Gastroesophageal sphincter (tissue), 4 donors: ENCODE measurements around the gene MIDN. TPM values are rescaled to one million over a fixed set of nuclear protein-coding genes. Genes with fewer than 3 reads are reported as not detected.

Experiments used
- ATAC-seq: fragments of 150-250 bp; one replicate; pipeline ENCODE4 v1.9.1; 2016; ENCODE audit warnings: mild to moderate bottlenecking, moderate library complexity
- H3K27ac ChIP-seq, 4 donors: fragments of 200-600 bp; sonication (generic) in 3 of 4; 1 replicate in 3 of 4; 2 replicates in 1 of 4; pipeline ENCODE4 v1.5.1; 2016 to 2019
- H3K27me3 ChIP-seq: fragments of 200-600 bp; sonication (generic); one replicate; pipeline ENCODE4 v1.5.1; 2019
- H3K36me3 ChIP-seq, 2 donors: fragments of 200-600 bp; sonication (generic); one replicate each; pipeline ENCODE4 v1.5.1; 2019; ENCODE audit warnings: control low read depth in 1 of 2
- H3K4me1 ChIP-seq, 3 donors: fragments of 200-600 bp; sonication (generic); 1 replicate in 2 of 3; 2 replicates in 1 of 3; pipeline ENCODE4 v1.5.1; 2016 to 2019; ENCODE audit warnings: control low read depth in 2 of 3
- H3K4me3 ChIP-seq, 2 donors: fragments of 200-600 bp; sonication (generic); one replicate each; pipeline ENCODE4 v1.5.1; 2019; ENCODE audit warnings: mild to moderate bottlenecking in 1 of 2, moderate library complexity in 1 of 2
- H3K9me3 ChIP-seq, 3 donors: fragments of 200-600 bp; sonication (generic); one replicate each; pipeline ENCODE4 v1.5.1; 2017 to 2019; ENCODE audit warnings: control low read depth in 2 of 3
- CTCF ChIP-seq, 4 experiments: fragments of 200-600 bp in 2 of 4; fragments of 450-650 bp in 2 of 4; sonication (generic) in 1 of 4; IDR thresholded peaks; one replicate each; pipeline ENCODE4 v1.5.1; 2017 to 2019; ENCODE audit warnings: antibody characterized with exemption in 4 of 4, mild to moderate bottlenecking in 2 of 4, moderate library complexity in 2 of 4
- EP300 ChIP-seq: sonication (generic); formaldehyde crosslinking; IDR thresholded peaks from one replicate; pipeline ENCODE4 v1.6.1; 2017; ENCODE audit warnings: antibody characterized with exemption, mild to moderate bottlenecking
- POLR2A ChIP-seq, 2 donors: fragments of 450-650 bp; IDR thresholded peaks; one replicate each; pipeline ENCODE4 v1.6.1; 2017; ENCODE audit warnings: antibody characterized with exemption in 2 of 2, mild to moderate bottlenecking in 2 of 2, moderate library complexity in 1 of 2
- POLR2AphosphoS5 ChIP-seq: sonication (generic); formaldehyde crosslinking; IDR thresholded peaks from one replicate; pipeline ENCODE4 v1.6.1; 2017; ENCODE audit warnings: antibody characterized with exemption
- whole genome bisulfite sequencing, 2 donors: methylation state at CpG; one replicate each; pipeline ENCODE4 v1.1.5; 2018; ENCODE audit warnings: low coverage in 1 of 2; 5-methylcytosine and 5-hydroxymethylcytosine counted together
- total RNA-seq, 4 donors: library from RNA; depleted of rRNA; stranded (reverse); fragments of >200 nt; gene quantifications; one replicate each; pipeline ENCODE4 v1.1.0, GENCODE V29; 2016

MIDN gene
- total RNA-seq, 4 donors from 2014 or later = 20.0 to 40.1 (median 24.2) TPM

DNA sequence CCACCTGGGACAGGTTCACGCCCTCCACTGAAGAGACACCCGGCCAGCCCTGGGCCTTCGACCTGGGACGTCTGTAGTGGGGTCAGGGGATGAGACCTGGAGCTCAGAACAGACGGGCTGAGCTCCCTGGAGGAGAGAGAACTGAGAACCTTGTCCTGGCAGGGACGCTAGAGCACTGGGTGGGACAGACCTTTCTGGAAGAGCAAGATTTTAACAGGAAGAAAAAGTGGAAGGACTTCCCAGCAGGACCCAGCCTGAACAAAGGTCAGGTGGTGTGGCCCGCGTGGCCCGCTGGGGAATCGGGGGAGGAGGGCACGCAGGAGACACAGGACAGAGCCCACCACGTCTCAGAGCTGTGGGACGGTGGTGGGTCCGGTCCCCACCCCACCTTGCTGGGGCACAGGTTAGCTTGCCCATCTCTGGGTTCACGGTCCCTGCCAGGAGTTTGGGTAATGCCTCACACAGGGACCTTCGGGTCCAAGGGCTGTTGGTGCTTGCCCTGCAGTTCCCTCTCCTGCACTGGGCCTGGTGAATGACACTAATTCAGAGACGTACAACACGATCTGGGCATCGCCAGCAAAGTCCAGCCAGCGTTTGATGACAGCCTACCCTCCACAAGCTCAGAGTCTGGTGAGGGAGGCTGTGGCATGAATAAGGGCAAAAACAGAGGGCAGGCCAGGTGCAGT, 36.1 kb downstream of the MIDN start:
- ATAC-seq = no peak
- peaks cover 0 to 5% of the 10 kb centered on the region in 2 donors for H3K36me3 ChIP-seq
- no peak overlapping the region for H3K27ac ChIP-seq
- TF ChIP-seq POLR2A (IDR thresholded peaks at IDR 0.05) (no peak), POLR2AphosphoS5 (no peak), CTCF (IDR thresholded peaks at IDR 0.05) (no peak)
- peaks cover 0 to 33% (median 3%) of the 10 kb centered on the region in 3 donors for H3K4me1 ChIP-seq
- H3K9me3 ChIP-seq = no peaks in the 10 kb centered on the region
- H3K4me3 ChIP-seq = no peak overlapping the region
- H3K27me3 ChIP-seq = peaks cover 66% of the 10 kb centered on the region
- 44% methylated on average over 3 of the region's 20 CpGs; no CpG with 5 or more reads in 1 of the 2 donors for WGBS, 2 donors

- no peak for TF ChIP-seq EP300
- no peak for TF ChIP-seq POLR2AphosphoS5
- TF ChIP-seq POLR2A (IDR thresholded peaks at IDR 0.05) = no peak
- TF ChIP-seq CTCF (IDR thresholded peaks at IDR 0.05) = no peak
- Histone ChIP-seq H3K4me3 (peak overlapping the region in 1 of 2 donors; percentile 37), H3K27ac (no peak overlapping the region), H3K9me3 (no peaks in the 10 kb centered on the region), H3K36me3 (no peaks in the 10 kb centered on the region), H3K4me1 (peaks cover 0 to 26% (median 3%) of the 10 kb centered on the region in 3 donors), H3K27me3 (peaks cover 73% of the 10 kb centered on the region)
- ATAC-seq = no peak
- 50 to 67% methylated on average over 2 to 7 of the region's 51 CpGs for WGBS, 2 donors
These were observed 36.8 kb downstream of the MIDN start for GRCh38 chr19:1284979-1285736.

DNA sequence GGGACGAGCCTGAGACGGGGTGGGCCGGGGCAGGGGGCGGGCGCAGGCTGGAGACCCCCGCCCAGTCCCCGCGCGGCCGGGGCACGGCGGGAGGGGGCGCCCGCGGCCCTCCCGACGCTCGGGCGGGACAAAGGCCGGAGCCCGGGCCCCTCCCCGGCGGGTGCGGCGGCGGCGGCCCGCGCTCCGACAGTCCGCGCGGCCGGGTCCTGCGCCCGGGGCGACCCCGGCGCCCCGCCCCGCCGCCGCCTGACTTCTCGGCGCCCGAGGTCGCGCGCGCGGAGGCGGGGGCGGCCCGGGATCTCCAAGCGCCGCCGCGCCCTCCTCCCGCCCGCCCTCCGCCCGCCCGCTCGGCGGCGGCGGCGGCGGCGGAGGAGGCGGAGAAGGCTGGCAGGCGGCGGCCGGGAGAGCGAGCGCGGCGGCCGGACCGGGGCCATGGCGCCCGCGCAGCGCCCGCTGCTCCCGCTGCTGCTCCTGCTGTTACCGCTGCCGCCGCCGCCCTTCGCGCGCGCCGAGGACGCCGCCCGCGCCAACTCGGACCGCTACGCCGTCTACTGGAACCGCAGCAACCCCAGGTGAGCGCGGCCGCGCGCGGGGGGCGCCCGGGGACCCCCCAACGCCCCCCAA, 37.5 kb downstream of the MIDN start, which contains the start of gene EFNA2:
Gene EFNA2, plus strand, starts transcription at position 137 of the 624 bp plus-strand sequence. Its CDS starts 296 bp downstream, at position 433.
- no peak for TF ChIP-seq POLR2A (IDR thresholded peaks at IDR 0.05)
- TF ChIP-seq POLR2AphosphoS5 = no peak
- no peak for TF ChIP-seq CTCF (IDR thresholded peaks at IDR 0.05)
- TF ChIP-seq EP300 = no peak
- Histone ChIP-seq H3K4me3 (peak within 1 kb of the TSS in 1 of 2 donors; percentile 37), H3K4me1 (peaks cover 0 to 24% (median 3%) of the 10 kb centered on the region in 3 donors), H3K27me3 (peaks cover 80% of the 10 kb centered on the region), H3K9me3 (no peaks in the 10 kb centered on the region), H3K36me3 (no peaks in the 10 kb centered on the region), H3K27ac (no peak within 1 kb of the TSS)
- WGBS, 2 donors = no CpG with 5 or more reads among the region's 113 CpGs
- ATAC-seq = peak; percentile 12

DNA sequence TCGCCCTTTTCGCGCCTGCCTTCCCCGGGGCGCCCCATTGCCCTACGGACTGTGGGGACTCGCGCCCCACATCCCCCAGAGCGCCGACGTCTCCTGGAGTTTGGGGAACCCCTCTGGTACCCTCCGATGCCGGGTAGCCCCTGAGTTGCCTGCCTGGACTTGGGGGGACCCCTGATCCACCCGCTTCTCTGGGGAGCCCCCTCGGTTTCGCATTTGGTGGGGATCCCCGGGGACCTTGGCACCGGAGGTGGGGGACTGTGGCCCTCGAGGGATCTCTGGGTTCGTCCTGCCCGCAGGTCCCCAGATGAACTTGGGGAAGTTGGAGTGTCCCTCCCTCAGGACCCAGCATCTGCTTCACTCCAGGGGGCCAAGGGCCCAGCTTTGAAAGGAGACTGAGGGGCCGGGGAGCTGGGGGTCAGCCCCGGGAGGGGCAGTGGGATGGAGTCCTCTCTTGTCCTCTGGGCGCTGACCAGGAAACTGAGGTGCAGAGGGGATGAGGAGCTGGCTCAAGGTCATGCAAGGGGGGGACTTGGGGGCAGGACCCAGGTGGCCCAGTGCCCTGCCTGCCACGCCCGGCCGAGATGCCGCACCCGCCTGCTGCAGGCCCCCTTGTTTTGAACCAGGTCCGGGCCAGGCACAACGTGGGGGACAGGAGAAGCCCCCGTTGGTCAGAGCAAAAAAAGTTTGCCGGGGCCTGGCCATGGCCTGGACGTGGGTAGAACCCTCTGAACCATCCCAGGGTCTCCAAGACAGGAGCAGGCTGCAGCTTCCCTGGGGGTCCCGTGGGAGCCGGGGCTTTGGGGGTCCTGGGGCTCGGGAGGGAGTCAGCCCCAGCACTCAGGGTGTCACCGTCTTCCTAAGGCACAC, 38.3 kb downstream of the MIDN start:
- H3K4me3 ChIP-seq = peak overlapping the region in 1 of 2 donors; percentile 37
- H3K27ac ChIP-seq = no peak overlapping the region
- WGBS, 2 donors = no CpG with 5 or more reads among the region's 38 CpGs
- peaks cover 0 to 24% (median 3%) of the 10 kb centered on the region in 3 donors for H3K4me1 ChIP-seq
- H3K27me3 ChIP-seq = peaks cover 89% of the 10 kb centered on the region
- H3K36me3 ChIP-seq = no peaks in the 10 kb centered on the region
- no peaks in the 10 kb centered on the region for H3K9me3 ChIP-seq
- ATAC-seq = no peak
- TF ChIP-seq POLR2A (IDR thresholded peaks at IDR 0.05) = no peak
- no peak for TF ChIP-seq EP300
- no peak for TF ChIP-seq POLR2AphosphoS5
- TF ChIP-seq CTCF (IDR thresholded peaks at IDR 0.05) = no peak
